OCI-LY1 (cell line): ENCODE data around the gene ZNF407.

ENCODE experiments used
- H2AFZ ChIP-seq: fragments of 200-600 bp; sonication (generic), shearing (Covaris generic); 2 replicates; pipeline ENCODE4 v1.6.0; 2014; ENCODE audit warnings: antibody characterized with exemption, mild to moderate bottlenecking, low read length
- H3F3A ChIP-seq: fragments of 200-600 bp; sonication (generic), shearing (Covaris generic); 2 replicates; pipeline ENCODE4 v1.6.0; 2014; ENCODE audit warnings: mild to moderate bottlenecking, antibody characterized with exemption, low read length, moderate library complexity; ENCODE audit not compliant: insufficient read depth
- H3K27ac ChIP-seq: fragments of 200-600 bp; sonication (generic); 2 replicates; pipeline ENCODE4 v1.5.1; 2014; ENCODE audit warnings: low read length, mixed run types, mild to moderate bottlenecking, low read depth; ENCODE audit not compliant: poor library complexity, severe bottlenecking
- H3K27me3 ChIP-seq: fragments of 200-600 bp; sonication (generic); 2 replicates; pipeline ENCODE4 v1.6.0; 2014; ENCODE audit warnings: antibody characterized with exemption, mild to moderate bottlenecking, low read length, moderate library complexity; ENCODE audit not compliant: insufficient read depth
- H3K36me3 ChIP-seq: fragments of 200-600 bp; sonication (generic); 2 replicates; pipeline ENCODE4 v1.6.1; 2014; ENCODE audit warnings: mild to moderate bottlenecking, antibody characterized with exemption, low read length, moderate library complexity, mixed read lengths; ENCODE audit not compliant: insufficient read depth
- H3K4me1 ChIP-seq: fragments of 200-600 bp; sonication (generic); 2 replicates; pipeline ENCODE4 v1.5.1; 2014; ENCODE audit warnings: mild to moderate bottlenecking, low read length, moderate library complexity; ENCODE audit not compliant: insufficient read depth, severe bottlenecking
- H3K4me2 ChIP-seq: fragments of 200-600 bp; sonication (generic), shearing (Covaris generic); 2 replicates; pipeline ENCODE4 v1.6.1; 2014; ENCODE audit warnings: low read length
- H3K4me3 ChIP-seq: fragments of 200-600 bp; sonication (generic); 2 replicates; pipeline ENCODE4 v1.5.1; 2014; ENCODE audit warnings: low read length, low read depth, mild to moderate bottlenecking, mixed read lengths; ENCODE audit not compliant: poor library complexity, severe bottlenecking
- H3K79me2 ChIP-seq: fragments of 200-600 bp; shearing (Covaris generic); 2 replicates; pipeline ENCODE4 v1.6.1; 2016; ENCODE audit warnings: mixed run types, low read length, mixed read lengths; ENCODE audit not compliant: insufficient read depth
- H3K9ac ChIP-seq: fragments of 200-600 bp; sonication (generic), shearing (Covaris generic); 2 replicates; pipeline ENCODE4 v1.6.1; 2014; ENCODE audit warnings: mild to moderate bottlenecking, low read length, mixed read lengths
- H3K9me2 ChIP-seq: fragments of 200-600 bp; sonication (generic), shearing (Covaris generic); 2 replicates; pipeline ENCODE4 v1.6.1; 2014; ENCODE audit warnings: low read depth, mild to moderate bottlenecking, low read length, mixed read lengths
- H3K9me3 ChIP-seq: fragments of 200-600 bp; shearing (Covaris generic); 2 replicates; pipeline ENCODE4 v1.6.1; 2014; ENCODE audit warnings: low read length, mixed read lengths
- H4K20me1 ChIP-seq: fragments of 200-600 bp; sonication (generic), shearing (Covaris generic); 2 replicates; pipeline ENCODE4 v1.6.0; 2016; ENCODE audit warnings: mild to moderate bottlenecking, low read length; ENCODE audit not compliant: insufficient read depth
- EZH2 ChIP-seq: fragments of 200-600 bp; sonication (generic), shearing (Covaris generic); IDR thresholded peaks from 2 replicates; pipeline ENCODE4 v1.8.0; 2017; ENCODE audit warnings: borderline replicate concordance, mixed run types, mild to moderate bottlenecking, antibody characterized with exemption, low read length, moderate library complexity, mixed read lengths
- TF ChIP-seq, protein P1 (sequence below): fragments of 200-600 bp; sonication (generic), shearing (Covaris generic); IDR thresholded peaks from 2 replicates; pipeline ENCODE4 v1.5.1; 2017; ENCODE audit warnings: mild to moderate bottlenecking, antibody characterized with exemption, low read length, moderate library complexity, mixed read lengths

The ZNF407 gene

DNA sequence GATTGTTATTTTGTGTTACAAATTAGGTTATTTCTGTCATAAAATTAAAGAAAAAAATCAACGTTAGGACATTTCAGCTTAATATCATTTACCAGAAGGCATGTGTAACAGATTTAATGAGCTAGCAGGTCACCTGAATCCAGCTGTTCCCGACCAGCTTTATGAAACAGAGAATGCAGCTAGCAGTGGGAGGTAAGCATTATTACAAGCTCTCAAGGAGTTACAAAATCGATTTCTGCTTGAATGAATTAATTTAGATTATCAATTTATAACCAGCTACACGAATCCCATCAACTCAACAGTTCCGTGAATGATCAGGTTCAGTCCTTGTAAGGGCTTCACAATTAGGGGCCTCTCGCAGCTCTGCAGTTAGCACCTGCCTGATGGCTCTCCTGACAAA, 399.3 kb downstream of the ZNF407 start:
- H4K20me1 ChIP-seq, result no peaks in the 10 kb centered on the region
- H3K36me3 ChIP-seq, result no peaks in the 10 kb centered on the region
- H3K79me2 ChIP-seq, result no peaks in the 10 kb centered on the region
- no peak overlapping the region for H3K27ac ChIP-seq
- no peak overlapping the region for H3K9ac ChIP-seq
- H3K9me2 ChIP-seq, result no peaks in the 10 kb centered on the region
- no peaks in the 10 kb centered on the region for H3K9me3 ChIP-seq
- no peaks in the 10 kb centered on the region for H3K4me1 ChIP-seq
- no peak overlapping the region for H2AFZ ChIP-seq
- no peak overlapping the region for H3K4me3 ChIP-seq
- no peaks in the 10 kb centered on the region for H3F3A ChIP-seq
- no peak overlapping the region for H3K4me2 ChIP-seq
- TF ChIP-seq, protein P1, sequence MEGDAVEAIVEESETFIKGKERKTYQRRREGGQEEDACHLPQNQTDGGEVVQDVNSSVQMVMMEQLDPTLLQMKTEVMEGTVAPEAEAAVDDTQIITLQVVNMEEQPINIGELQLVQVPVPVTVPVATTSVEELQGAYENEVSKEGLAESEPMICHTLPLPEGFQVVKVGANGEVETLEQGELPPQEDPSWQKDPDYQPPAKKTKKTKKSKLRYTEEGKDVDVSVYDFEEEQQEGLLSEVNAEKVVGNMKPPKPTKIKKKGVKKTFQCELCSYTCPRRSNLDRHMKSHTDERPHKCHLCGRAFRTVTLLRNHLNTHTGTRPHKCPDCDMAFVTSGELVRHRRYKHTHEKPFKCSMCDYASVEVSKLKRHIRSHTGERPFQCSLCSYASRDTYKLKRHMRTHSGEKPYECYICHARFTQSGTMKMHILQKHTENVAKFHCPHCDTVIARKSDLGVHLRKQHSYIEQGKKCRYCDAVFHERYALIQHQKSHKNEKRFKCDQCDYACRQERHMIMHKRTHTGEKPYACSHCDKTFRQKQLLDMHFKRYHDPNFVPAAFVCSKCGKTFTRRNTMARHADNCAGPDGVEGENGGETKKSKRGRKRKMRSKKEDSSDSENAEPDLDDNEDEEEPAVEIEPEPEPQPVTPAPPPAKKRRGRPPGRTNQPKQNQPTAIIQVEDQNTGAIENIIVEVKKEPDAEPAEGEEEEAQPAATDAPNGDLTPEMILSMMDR, result no peak
- TF ChIP-seq EZH2, result no peak
- no peaks in the 10 kb centered on the region for H3K27me3 ChIP-seq

DNA sequence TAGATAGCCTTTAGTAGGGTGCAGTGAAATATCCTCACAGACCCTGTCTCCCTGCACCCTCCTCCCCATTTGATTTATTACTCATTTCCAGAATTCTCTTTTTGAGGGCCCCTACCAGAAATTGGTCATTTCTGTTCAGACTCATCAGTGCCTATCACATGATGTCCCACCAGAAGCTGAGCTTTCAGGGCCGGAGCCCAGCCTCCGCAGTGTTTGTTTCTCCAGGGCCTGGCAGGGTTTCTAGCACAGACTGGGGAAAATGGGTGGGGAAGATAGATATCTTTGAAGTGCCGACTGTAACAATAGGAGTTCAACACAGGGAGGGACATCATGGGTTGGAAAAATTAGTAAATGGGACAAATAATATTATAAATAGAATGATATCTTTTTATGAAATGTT, 403.2 kb downstream of the ZNF407 start:
- no peaks in the 10 kb centered on the region for H3K27me3 ChIP-seq
- H3K9ac ChIP-seq, result no peak overlapping the region
- H3K27ac ChIP-seq, result no peak overlapping the region
- no peaks in the 10 kb centered on the region for H3K36me3 ChIP-seq
- no peak overlapping the region for H3K4me3 ChIP-seq
- H3F3A ChIP-seq, result no peaks in the 10 kb centered on the region
- H3K4me2 ChIP-seq, result no peak overlapping the region
- H2AFZ ChIP-seq, result no peak overlapping the region
- TF ChIP-seq EZH2, result no peak
- TF ChIP-seq, protein P1, result no peak
- H3K4me1 ChIP-seq, result no peaks in the 10 kb centered on the region
- H3K79me2 ChIP-seq, result no peaks in the 10 kb centered on the region
- no peaks in the 10 kb centered on the region for H3K9me3 ChIP-seq
- H3K9me2 ChIP-seq, result no peaks in the 10 kb centered on the region
- no peaks in the 10 kb centered on the region for H4K20me1 ChIP-seq

DNA sequence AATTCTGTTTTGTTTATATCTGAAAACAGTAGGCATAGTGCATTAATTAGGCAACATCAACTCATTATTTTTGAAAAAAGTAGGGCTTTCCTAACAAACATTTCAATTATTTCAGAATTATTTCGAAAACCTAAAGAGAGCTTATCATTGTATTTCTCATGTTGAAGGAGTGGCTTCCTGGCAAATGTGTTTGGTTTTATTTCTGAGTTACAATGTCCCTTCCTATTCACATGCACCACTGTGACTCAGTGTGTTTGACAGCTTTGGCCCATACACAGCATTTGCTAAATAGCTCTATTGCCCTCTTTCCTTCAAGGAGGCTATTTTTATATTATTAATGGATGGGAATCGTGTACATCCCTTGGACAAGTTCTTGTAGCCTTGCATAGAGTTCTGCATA, 405.4 kb downstream of the ZNF407 start:
- Histone ChIP-seq H3K36me3 (no peaks in the 10 kb centered on the region), H3K4me2 (no peak overlapping the region), H3K9me3 (no peaks in the 10 kb centered on the region), H3K27me3 (no peaks in the 10 kb centered on the region), H2AFZ (no peak overlapping the region), H3F3A (no peaks in the 10 kb centered on the region), H3K27ac (no peak overlapping the region), H3K79me2 (no peaks in the 10 kb centered on the region), H3K9me2 (no peaks in the 10 kb centered on the region), H3K9ac (no peak overlapping the region), H4K20me1 (no peaks in the 10 kb centered on the region), H3K4me3 (no peak overlapping the region), H3K4me1 (no peaks in the 10 kb centered on the region)
- TF ChIP-seq EZH2, result no peak
- TF ChIP-seq, protein P1, result no peak
